H1 (cell line): ENCODE data around the gene CCDC60. TPM values are rescaled to one million over a fixed set of nuclear protein-coding genes. Genes with fewer than 3 reads are reported as not detected.

ENCODE experiments used
- CTCF ChIA-PET: fragments of 300-600 bp; sonication (Branson Sonifier 250); formaldehyde crosslinking; loops from one replicate; lab custom pipeline; 2021; ENCODE audit not compliant: partially characterized antibody; lab: Charles Lee
- POLR2A ChIA-PET: fragments of 300-600 bp; sonication (Branson Sonifier 250); formaldehyde crosslinking; loops from one replicate; lab custom pipeline; 2021; ENCODE audit warnings: inconsistent platforms; ENCODE audit not compliant: partially characterized antibody; lab: Charles Lee
- DNase-seq, 2 experiments: peaks; one replicate each; pipeline versions ENCODE4 v3.0.0 to v3.0.0-alpha.2; 2010 to 2022; ENCODE audit warnings: low spot score in 2 of 2, low read depth in 1 of 2, mixed read lengths in 1 of 2
- FAIRE-seq: peaks from 2 replicates; lab custom pipeline; 2011; peaks lifted over from hg19 to GRCh38; lab: Jason Lieb, UNC
- H2AFZ ChIP-seq: 2 replicates; pipeline ENCODE4 v1.8.1; 2012; ENCODE audit warnings: low read length, inconsistent platforms
- H2AK5ac ChIP-seq: 2 replicates; pipeline ENCODE4 v1.6.1; 2013; ENCODE audit warnings: low read depth, low read length
- H2BK120ac ChIP-seq: replicated peaks from 2 replicates; pipeline ENCODE3; 2013; ENCODE audit warnings: low read depth, low read length, inconsistent platforms
- H2BK12ac ChIP-seq: 2 replicates; pipeline ENCODE4 v1.6.1; 2013; ENCODE audit warnings: low read depth, low read length
- H2BK15ac ChIP-seq: 2 replicates; pipeline ENCODE4 v1.6.1; 2013; ENCODE audit warnings: low read length
- H2BK20ac ChIP-seq: 2 replicates; pipeline ENCODE4 v1.6.1; 2013; ENCODE audit warnings: low read length
- H2BK5ac ChIP-seq: 2 replicates; pipeline ENCODE4 v1.6.1; 2013; ENCODE audit warnings: low read depth, low read length
- H3K14ac ChIP-seq: 2 replicates; pipeline ENCODE4 v1.6.1; 2013; ENCODE audit warnings: inconsistent platforms; ENCODE audit not compliant: insufficient read length
- H3K18ac ChIP-seq: 2 replicates; pipeline ENCODE4 v1.6.1; 2013; ENCODE audit warnings: low read length; ENCODE audit errors: extremely low read depth
- H3K23ac ChIP-seq: 2 replicates; pipeline ENCODE4 v1.6.1; 2013; ENCODE audit warnings: inconsistent platforms; ENCODE audit not compliant: insufficient read length
- H3K23me2 ChIP-seq: 2 replicates; pipeline ENCODE4 v1.6.1; 2013; ENCODE audit warnings: low read depth, low read length
- H3K27ac ChIP-seq: 2 replicates; pipeline ENCODE4 v1.6.1; 2011; ENCODE audit warnings: low read depth, low read length, inconsistent platforms
- H3K27me3 ChIP-seq, 4 experiments: replicated peaks in 1 of 4; 1 replicate in 1 of 4; 2 replicates in 3 of 4; pipeline versions ENCODE4 v1.6.1 to v1.8.1; 2011 to 2013; ENCODE audit warnings: low read length in 3 of 4, mild to moderate bottlenecking in 3 of 4, inconsistent platforms in 2 of 4, mixed read lengths in 2 of 4, moderate library complexity in 1 of 4; ENCODE audit not compliant: control insufficient read depth in 3 of 4, insufficient read depth in 3 of 4; ENCODE audit errors: extremely low read depth in 1 of 4
- H3K36me3 ChIP-seq, 4 experiments: 2 replicates each; pipeline versions ENCODE4 v1.6.1 to v1.8.1; 2011 to 2013; ENCODE audit warnings: mild to moderate bottlenecking in 4 of 4, low read length in 3 of 4, moderate library complexity in 2 of 4, control low read depth in 1 of 4, inconsistent platforms in 1 of 4; ENCODE audit not compliant: insufficient read depth in 4 of 4, control insufficient read depth in 2 of 4
- H3K4ac ChIP-seq: replicated peaks from 2 replicates; pipeline ENCODE3; 2013; ENCODE audit warnings: low read length, low read depth, mixed read lengths, inconsistent platforms; ENCODE audit not compliant: insufficient read length
- H3K4me1 ChIP-seq, 4 experiments: replicated peaks in 1 of 4; 1 replicate in 1 of 4; 2 replicates in 3 of 4; pipeline versions ENCODE4 v1.6.1 to v1.8.1; 2011 to 2013; ENCODE audit warnings: low read length in 3 of 4, inconsistent platforms in 2 of 4, mixed read lengths in 1 of 4; ENCODE audit not compliant: insufficient read depth in 4 of 4, control insufficient read depth in 3 of 4
- H3K4me2 ChIP-seq, 2 experiments: 2 replicates each; pipeline versions ENCODE4 v1.6.1 to v1.8.1; 2011 to 2013; ENCODE audit warnings: low read depth in 2 of 2, low read length in 2 of 2, control low read depth in 1 of 2, inconsistent platforms in 1 of 2, mild to moderate bottlenecking in 1 of 2; ENCODE audit not compliant: insufficient read depth in 1 of 2
- H3K4me3 ChIP-seq, 4 experiments: fragments of 200-600, 300-600 bp in 1 of 4; sonication (generic), shearing (Covaris generic), sonication (Bioruptor Twin) in 1 of 4; 2 replicates each; pipeline versions ENCODE4 v1.5.1 to v1.8.1; 2011 to 2016; ENCODE audit warnings: low read length in 4 of 4, low read depth in 3 of 4, control low read depth in 2 of 4, inconsistent platforms in 2 of 4, mild to moderate bottlenecking in 2 of 4, mixed read lengths in 1 of 4, moderate library complexity in 1 of 4; ENCODE audit not compliant: insufficient read depth in 2 of 4; ENCODE audit errors: extremely low read depth in 1 of 4
- H3K56ac ChIP-seq: replicated peaks from 2 replicates; pipeline ENCODE3; 2013; ENCODE audit warnings: low read depth, mild to moderate bottlenecking, mixed read lengths, low read length, inconsistent platforms; ENCODE audit not compliant: insufficient read length
- H3K79me1 ChIP-seq: 2 replicates; pipeline ENCODE4 v1.6.1; 2013; ENCODE audit warnings: low read depth, low read length, control low read depth
- H3K79me2 ChIP-seq, 2 experiments: 2 replicates each; pipeline versions ENCODE4 v1.6.1 to v1.8.1; 2012 to 2013; ENCODE audit warnings: low read length in 2 of 2, mild to moderate bottlenecking in 2 of 2, inconsistent platforms in 1 of 2; ENCODE audit not compliant: insufficient read depth in 2 of 2, control insufficient read depth in 1 of 2
- H3K9ac ChIP-seq, 4 experiments: replicated peaks in 1 of 4; 1 replicate in 1 of 4; 2 replicates in 3 of 4; pipeline versions ENCODE4 v1.6.1 to v1.8.1; 2011 to 2013; ENCODE audit warnings: low read depth in 3 of 4, low read length in 3 of 4, control low read depth in 2 of 4, mild to moderate bottlenecking in 2 of 4, moderate library complexity in 2 of 4, inconsistent platforms in 1 of 4; ENCODE audit errors: extremely low read depth in 1 of 4
- H3K9me3 ChIP-seq, 2 experiments: 2 replicates each; pipeline versions ENCODE4 v1.6.1 to v1.8.1; 2012 to 2013; ENCODE audit warnings: mild to moderate bottlenecking in 2 of 2, moderate library complexity in 2 of 2, control low read depth in 1 of 2, inconsistent platforms in 1 of 2, low read depth in 1 of 2, low read length in 1 of 2, mixed read lengths in 1 of 2; ENCODE audit not compliant: insufficient read depth in 2 of 2
- H4K20me1 ChIP-seq, 2 experiments: replicated peaks in 1 of 2; 2 replicates each; pipeline versions ENCODE3 to v1.8.1; 2011 to 2013; ENCODE audit warnings: inconsistent platforms in 2 of 2, low read length in 2 of 2, mild to moderate bottlenecking in 1 of 2; ENCODE audit not compliant: insufficient read depth in 2 of 2, control insufficient read depth in 1 of 2
- H4K5ac ChIP-seq: 2 replicates; pipeline ENCODE4 v1.6.1; 2013; ENCODE audit warnings: low read length, low read depth, mixed read lengths, inconsistent platforms; ENCODE audit not compliant: insufficient read length
- H4K8ac ChIP-seq: 2 replicates; pipeline ENCODE4 v1.8.0; 2013; ENCODE audit warnings: mild to moderate bottlenecking, moderate library complexity, low read length, inconsistent platforms; ENCODE audit not compliant: insufficient read depth; ENCODE audit errors: extremely low read depth
- H4K91ac ChIP-seq: replicated peaks from 2 replicates; pipeline ENCODE3; 2013; ENCODE audit warnings: low read length, mixed read lengths, inconsistent platforms; ENCODE audit not compliant: insufficient read length
- BCL11A ChIP-seq, 2 experiments: IDR thresholded peaks; one replicate each; pipeline ENCODE4 v1.6.1; 2011; ENCODE audit warnings: low read depth in 2 of 2, low read length in 2 of 2, mild to moderate bottlenecking in 2 of 2
- CTCF ChIP-seq, 3 experiments: IDR thresholded peaks; 1 replicate in 2 of 3; 2 replicates in 1 of 3; pipeline versions ENCODE4 v1.5.1 to v1.6.1; 2011; ENCODE audit warnings: low read length in 3 of 3, mild to moderate bottlenecking in 3 of 3, inconsistent platforms in 2 of 3, low read depth in 1 of 3, moderate library complexity in 1 of 3; ENCODE audit not compliant: insufficient read depth in 1 of 3; ENCODE audit errors: control extremely low read depth in 1 of 3
- KDM4A ChIP-seq: IDR thresholded peaks from one replicate; pipeline ENCODE4 v1.7.1; 2012; ENCODE audit warnings: low read depth, mild to moderate bottlenecking, moderate library complexity, low read length, inconsistent platforms; ENCODE audit not compliant: severe bottlenecking
- POLR2AphosphoS5 ChIP-seq: IDR thresholded peaks from 2 replicates; pipeline ENCODE4 v1.6.1; 2011; ENCODE audit warnings: low read depth, low read length
- WGBS, 2 experiments: shearing (Covaris generic) in 1 of 2; methylation state at CpG; one replicate each; pipeline versions ENCODE4 v1.1.6 to v1.1.7; 2013 to 2015; ENCODE audit warnings: low lambda C conversion rate in 2 of 2, mixed read lengths in 2 of 2, inconsistent platforms in 1 of 2, low coverage in 1 of 2, missing lambda C conversion rate in 1 of 2; ENCODE audit not compliant: insufficient replicate concordance in 2 of 2, insufficient coverage in 1 of 2, insufficient read length in 1 of 2; ENCODE audit errors: extremely low coverage in 1 of 2, missing lambda C conversion rate in 1 of 2; 5-methylcytosine and 5-hydroxymethylcytosine counted together
- polyA plus RNA-seq, 7 experiments: library from polyadenylated mRNA; depleted of rRNA in 3 of 7; stranded (reverse) in 5 of 7; unstranded in 2 of 7; fragments of >200 nt in 5 of 7; fragments of 200-250 nt in 2 of 7; gene quantifications; 1 replicate in 5 of 7; 2 replicates in 1 of 7; 4 replicates in 1 of 7; pipeline versions ENCODE4 v1.2.1 to v1.2.3, GENCODE V29; 2011 to 2013; ENCODE audit warnings: missing spikeins in 2 of 7, mixed read lengths in 2 of 7
- total RNA-seq: library from RNA; stranded (reverse); fragmentation: NEBNext Ultra II Directional; extraction: Animal tissue kit (Norgen Biotek cat#: 25700); gene quantifications from 2 replicates; pipeline ENCODE4 v1.2.1, GENCODE V29; 2021

Gene CCDC60
- total and polyA plus RNA-seq, 2 of the 8 experiments (the other 6 are each of a cell fraction or from before 2014, with no cell fraction given) = 0.05 TPM; not detected in 1

- no peak overlapping the region for H2AK5ac ChIP-seq
- no peak overlapping the region for H3K4me2 ChIP-seq
- no peak overlapping the region for H2BK5ac ChIP-seq
- no peaks in the 10 kb centered on the region for H3K27me3 ChIP-seq
- no peak overlapping the region for H4K5ac ChIP-seq
- H3K79me2 ChIP-seq = no peaks in the 10 kb centered on the region
- no peak overlapping the region for H3K23ac ChIP-seq
- H3K79me1 ChIP-seq = no peaks in the 10 kb centered on the region
- H3K36me3 ChIP-seq = no peaks in the 10 kb centered on the region
- H3K56ac ChIP-seq = no peak overlapping the region
- DNase-seq = no peak
- no peak overlapping the region for H3K14ac ChIP-seq
- H4K20me1 ChIP-seq = no peaks in the 10 kb centered on the region
- 86 to 100% methylated on average over 1 of the region's 1 CpG for WGBS, 2 experiments
- no peak overlapping the region for H4K8ac ChIP-seq
- H3K9me3 ChIP-seq = no peaks in the 10 kb centered on the region
- CTCF ChIA-PET = no interaction called here
- POLR2A ChIA-PET = no interaction called here
- no peak overlapping the region for H3K9ac ChIP-seq
- no peak overlapping the region for H2BK20ac ChIP-seq
- H2BK12ac ChIP-seq = no peak overlapping the region
- H3K4me1 ChIP-seq = no peaks in the 10 kb centered on the region
- no peak overlapping the region for H4K91ac ChIP-seq
- no peak overlapping the region for H2BK15ac ChIP-seq
- no peak overlapping the region for H3K18ac ChIP-seq
- H2AFZ ChIP-seq = no peak overlapping the region
- H3K23me2 ChIP-seq = no peaks in the 10 kb centered on the region; the same call in 1 of the 2 replicates
- no peak overlapping the region for H3K4ac ChIP-seq
- H3K4me3 ChIP-seq = no peak overlapping the region
- H3K27ac ChIP-seq = no peak overlapping the region
- H2BK120ac ChIP-seq = no peak overlapping the region
- FAIRE-seq = no peak
- TF ChIP-seq CTCF (IDR thresholded peaks at IDR 0.05; ENCODE audit: control extremely low read depth in 1 of 3, insufficient read depth in 1 of 3, low read depth in 1 of 3, low read length in 3 of 3) (no peak), BCL11A (IDR thresholded peaks at IDR 0.05; ENCODE audit: low read depth in 2 of 2, low read length in 2 of 2) (no peak), KDM4A (no peak), POLR2AphosphoS5 (no peak)
These were observed 242.4 kb downstream of the CCDC60 start for GRCh38 chr12:119576915-119577314.
